ENCODE data around the gene ATP5F1A.

- TF ChIP-seq CTCF (conservative IDR thresholded peaks at IDR 0.05) (no peak), ZFX (IDR thresholded peaks at IDR 0.05) (peak; percentile 2; the same call in 1 of the 2 replicates)
These were observed at the start of gene ATP5F1A for GRCh38 chr18:46097801-46098615.
